ENCODE data around the gene PLA2R1.

PLA2R1 gene

GRCh38 chr2:159936471-159936870, 125.9 kb downstream of the PLA2R1 start:
- DNase-seq: no peak

- peak in 2 of 56 donors; percentile 1 to 2 for DNase-seq
Measured at GRCh38 chr2:159933727-159934049, 128.7 kb downstream of the PLA2R1 start.

- no peak for DNase-seq
Measured at GRCh38 chr2:159933040-159933726, 129.2 kb downstream of the PLA2R1 start.

- DNase-seq: no peak
Measured at GRCh38 chr2:159926695-159927094, 135.7 kb downstream of the PLA2R1 start.

GRCh38 chr2:159925975-159926374, 136.4 kb downstream of the PLA2R1 start:
- no peak for DNase-seq

GRCh38 chr2:159922563-159922962, 139.9 kb downstream of the PLA2R1 start:
- no peak for DNase-seq

- peak in 43 of 56 donors; percentile 6 to 80 (median 36) for DNase-seq
Measured at GRCh38 chr2:159921752-159922404, 140.5 kb downstream of the PLA2R1 start.

GRCh38 chr2:159916511-159916910, 145.9 kb downstream of the PLA2R1 start:
- no peak for DNase-seq

GRCh38 chr2:159913900-159914299, 148.5 kb downstream of the PLA2R1 start:
- DNase-seq: no peak

- no peak for DNase-seq
Measured at GRCh38 chr2:159912580-159912979, 149.8 kb downstream of the PLA2R1 start.

- DNase-seq: no peak
Measured at GRCh38 chr2:159910951-159911350, 151.5 kb downstream of the PLA2R1 start.

GRCh38 chr2:159908623-159909022, 153.8 kb downstream of the PLA2R1 start:
- DNase-seq: no peak

- DNase-seq: no peak
Measured at GRCh38 chr2:159907909-159908308, 154.5 kb downstream of the PLA2R1 start.

GRCh38 chr2:159905926-159906714, 156.3 kb downstream of the PLA2R1 start:
- no peak for DNase-seq

GRCh38 chr2:159904959-159905305, 157.5 kb downstream of the PLA2R1 start:
- peak in 19 of 56 donors; percentile 2 to 50 (median 15) for DNase-seq

- peak in 18 of 56 donors; percentile 2 to 50 (median 15) for DNase-seq
Measured at GRCh38 chr2:159904127-159904958, 158.1 kb downstream of the PLA2R1 start, which contains the start of gene LY75. Gene LY75, minus strand, starts transcription at chr2:159904756.

GRCh38 chr2:159903443-159904126, 158.8 kb downstream of the PLA2R1 start:
- peak in 3 of 56 donors; percentile 1 to 7 (median 3) for DNase-seq

GRCh38 chr2:159902722-159903121, 159.7 kb downstream of the PLA2R1 start:
- no peak for DNase-seq

GRCh38 chr2:159900343-159900742, 162.1 kb downstream of the PLA2R1 start:
- DNase-seq: no peak

- no peak for DNase-seq
Measured at GRCh38 chr2:159898441-159898840, 164.0 kb downstream of the PLA2R1 start.

GRCh38 chr2:159897720-159898119, 164.7 kb downstream of the PLA2R1 start:
- DNase-seq: no peak
